ENCODE data around the gene RALGDS.

RALGDS gene

GRCh38 chr9:133155156-133155555 lies 34.1 kb upstream of the RALGDS start:
- TF ChIP-seq CTCF (conservative IDR thresholded peaks at IDR 0.05) (no peak), ZFX (IDR thresholded peaks at IDR 0.05) (no peak)
- no peak overlapping the region for H3K27ac ChIP-seq

GRCh38 chr9:133154097-133154989 lies 33.3 kb upstream of the RALGDS start:
- no peak overlapping the region for H3K27ac ChIP-seq
- TF ChIP-seq ZFX (IDR thresholded peaks at IDR 0.05) (no peak), CTCF (conservative IDR thresholded peaks at IDR 0.05) (no peak)

GRCh38 chr9:133153227-133154096 lies 32.4 kb upstream of the RALGDS start:
- H3K27ac ChIP-seq = no peak overlapping the region
- TF ChIP-seq ZFX (IDR thresholded peaks at IDR 0.05) = no peak
- TF ChIP-seq CTCF (conservative IDR thresholded peaks at IDR 0.05) = no peak

DNA sequence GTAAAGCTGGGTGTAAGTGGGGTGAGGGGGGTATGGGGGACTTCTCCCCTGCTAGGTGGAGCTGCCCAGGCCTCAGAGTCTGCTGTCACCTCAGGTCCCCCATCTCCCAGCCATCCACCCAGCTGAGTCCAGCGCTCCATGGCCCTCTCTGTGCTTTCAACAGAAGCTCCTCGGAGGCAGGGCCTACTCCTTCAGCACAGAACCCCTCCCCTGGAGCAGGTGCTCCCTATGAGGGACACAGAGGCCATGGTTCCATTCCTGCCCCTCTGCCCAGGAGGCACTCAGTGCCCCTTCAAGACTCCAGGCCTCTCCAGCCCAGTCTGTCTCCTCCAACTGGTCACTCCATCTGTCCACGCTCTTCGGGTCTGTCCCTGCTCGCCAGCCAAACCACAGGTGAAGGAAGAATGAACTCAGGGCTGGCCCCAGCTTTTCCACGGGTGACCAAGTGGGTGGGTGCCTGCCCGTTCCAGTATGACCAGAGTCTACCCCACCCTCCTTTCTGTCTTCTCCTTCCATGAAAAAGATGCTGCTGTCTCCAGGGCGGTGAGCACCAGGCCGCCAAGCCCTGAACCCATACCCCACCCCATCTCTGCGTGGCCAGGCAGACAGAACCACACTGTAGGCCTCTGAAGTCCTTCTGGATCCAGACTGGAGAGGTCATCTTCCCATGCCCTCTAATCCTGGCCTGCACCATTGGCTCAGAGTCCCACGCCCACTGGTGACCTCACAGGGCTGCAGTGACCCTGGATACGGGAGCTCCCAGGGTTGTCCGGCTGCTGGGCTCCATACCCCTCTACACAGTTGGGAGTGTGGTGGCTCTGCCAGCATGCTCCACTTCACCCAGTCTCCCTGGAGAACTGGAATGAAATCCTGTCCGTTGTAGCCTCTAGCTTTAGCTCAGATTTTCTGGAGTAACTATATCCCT lies 30.8 kb upstream of the RALGDS start:
- H3K27ac ChIP-seq = no peak overlapping the region
- TF ChIP-seq ZFX (IDR thresholded peaks at IDR 0.05) (no peak), CTCF (conservative IDR thresholded peaks at IDR 0.05) (no peak)

DNA sequence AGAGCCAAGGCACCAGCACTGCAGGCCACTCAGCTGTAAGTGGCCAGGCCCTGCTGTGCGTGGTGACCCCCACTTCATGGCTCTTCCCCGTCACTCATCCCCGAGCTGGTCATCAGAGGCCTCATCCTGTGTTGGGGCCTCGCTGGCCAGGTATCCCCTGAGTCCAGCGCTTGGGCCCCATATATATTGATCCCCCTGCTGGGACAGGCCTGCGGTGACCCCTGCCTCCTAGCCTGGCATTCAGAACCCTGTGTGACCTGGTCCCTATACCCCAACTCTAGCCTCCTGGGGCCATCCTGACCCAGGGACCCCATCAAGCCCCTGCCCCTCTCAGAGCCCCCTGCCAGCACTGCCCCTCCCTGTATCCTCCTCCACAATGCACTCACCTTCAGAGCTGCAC lies 30.0 kb upstream of the RALGDS start:
- H3K27ac ChIP-seq = no peak overlapping the region
- TF ChIP-seq ZFX (IDR thresholded peaks at IDR 0.05) (no peak), CTCF (conservative IDR thresholded peaks at IDR 0.05) (no peak)

DNA sequence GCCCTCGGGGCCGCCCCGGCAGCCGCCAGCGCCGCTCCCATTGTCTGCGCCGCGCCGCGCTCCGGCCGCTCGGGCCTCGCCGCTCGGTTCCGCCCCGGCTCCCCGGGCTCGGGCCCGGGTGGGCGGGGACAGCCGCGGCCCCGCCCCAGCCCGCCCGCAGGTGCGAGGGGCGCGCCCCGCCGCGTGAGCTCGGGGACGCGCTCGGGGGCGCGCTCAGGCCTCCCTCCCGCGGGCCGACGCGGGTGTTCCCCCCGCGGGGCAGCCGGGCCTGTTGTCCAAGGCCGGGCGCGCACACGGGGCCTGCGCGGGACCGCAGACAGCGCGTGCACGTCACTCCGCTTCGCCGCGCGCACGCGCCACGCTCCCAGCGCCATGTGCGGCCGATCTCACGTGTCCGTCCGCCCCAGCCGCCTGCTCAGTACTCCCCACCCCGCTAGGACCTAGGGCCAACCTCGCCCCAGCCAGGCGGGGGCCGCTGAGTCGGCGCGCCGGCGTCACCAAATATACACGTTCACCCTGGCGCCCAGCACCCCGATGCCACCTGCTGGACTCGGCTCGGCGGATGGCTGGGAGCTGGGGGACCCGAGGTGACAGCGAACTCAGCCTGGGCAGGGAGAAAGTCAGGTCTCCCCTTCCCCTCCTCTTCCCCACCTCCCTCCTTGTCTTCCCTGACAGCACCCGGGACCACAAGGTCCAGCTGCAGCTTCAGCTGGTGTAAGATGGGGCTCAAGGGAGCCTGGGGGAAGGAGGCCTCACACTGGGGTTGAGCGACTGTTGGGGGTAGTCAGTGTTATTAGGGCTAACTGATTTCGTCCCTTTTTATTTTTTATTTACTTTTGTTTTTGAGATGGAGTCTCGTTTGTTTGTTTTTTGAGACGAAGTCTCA lies 28.3 kb upstream of the RALGDS start:
- TF ChIP-seq CTCF (conservative IDR thresholded peaks at IDR 0.05) (no peak), ZFX (IDR thresholded peaks at IDR 0.05) (peak; percentile 27; the same call in 1 of the 2 replicates)
- H3K27ac ChIP-seq = peak overlapping the region; percentile 80

Data from C4-2B (cell line).